ENCODE measurements around the gene DDX3X. TPM values are rescaled to one million over a fixed set of nuclear protein-coding genes. Genes with fewer than 3 reads are reported as not detected.

Gene DDX3X
- total and polyA plus RNA-seq, 4 donors: 48.4 to 216 (median 85.6) TPM

DNA sequence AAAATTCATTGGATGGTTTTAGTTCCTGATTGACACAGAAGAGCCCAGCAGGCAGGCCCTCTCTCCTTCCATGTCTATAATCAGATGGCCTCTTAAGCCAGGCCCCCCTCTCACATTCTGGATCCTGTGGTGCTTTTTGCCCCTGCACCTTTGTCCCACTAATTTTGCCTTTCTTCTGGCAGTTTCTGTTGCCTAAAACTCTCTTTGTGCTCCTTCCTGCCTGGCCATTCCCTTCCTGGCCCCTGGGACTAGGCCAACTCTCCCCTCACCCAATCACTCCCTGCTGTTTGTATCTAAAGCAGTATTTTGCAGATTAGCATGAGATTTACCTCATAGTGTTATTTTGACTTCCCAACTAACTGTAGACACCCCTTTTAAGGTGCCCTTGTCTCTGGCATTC is 42.7 kb upstream of the DDX3X start:
- no peak overlapping the region for H3K9ac ChIP-seq (ENCODE audit: low read depth in 1 of 2, low read length in 2 of 2)

More for the DNA sequence above, 42.7 kb upstream of the DDX3X start:
- TF ChIP-seq RXRA (IDR thresholded peaks at IDR 0.05): no peak
- no peak for TF ChIP-seq RAD21 (IDR thresholded peaks at IDR 0.05)
- TF ChIP-seq TAF1 (conservative IDR thresholded peaks at IDR 0.05): no peak
- TF ChIP-seq NR2F2 (IDR thresholded peaks at IDR 0.05): no peak
- TF ChIP-seq, protein P1, sequence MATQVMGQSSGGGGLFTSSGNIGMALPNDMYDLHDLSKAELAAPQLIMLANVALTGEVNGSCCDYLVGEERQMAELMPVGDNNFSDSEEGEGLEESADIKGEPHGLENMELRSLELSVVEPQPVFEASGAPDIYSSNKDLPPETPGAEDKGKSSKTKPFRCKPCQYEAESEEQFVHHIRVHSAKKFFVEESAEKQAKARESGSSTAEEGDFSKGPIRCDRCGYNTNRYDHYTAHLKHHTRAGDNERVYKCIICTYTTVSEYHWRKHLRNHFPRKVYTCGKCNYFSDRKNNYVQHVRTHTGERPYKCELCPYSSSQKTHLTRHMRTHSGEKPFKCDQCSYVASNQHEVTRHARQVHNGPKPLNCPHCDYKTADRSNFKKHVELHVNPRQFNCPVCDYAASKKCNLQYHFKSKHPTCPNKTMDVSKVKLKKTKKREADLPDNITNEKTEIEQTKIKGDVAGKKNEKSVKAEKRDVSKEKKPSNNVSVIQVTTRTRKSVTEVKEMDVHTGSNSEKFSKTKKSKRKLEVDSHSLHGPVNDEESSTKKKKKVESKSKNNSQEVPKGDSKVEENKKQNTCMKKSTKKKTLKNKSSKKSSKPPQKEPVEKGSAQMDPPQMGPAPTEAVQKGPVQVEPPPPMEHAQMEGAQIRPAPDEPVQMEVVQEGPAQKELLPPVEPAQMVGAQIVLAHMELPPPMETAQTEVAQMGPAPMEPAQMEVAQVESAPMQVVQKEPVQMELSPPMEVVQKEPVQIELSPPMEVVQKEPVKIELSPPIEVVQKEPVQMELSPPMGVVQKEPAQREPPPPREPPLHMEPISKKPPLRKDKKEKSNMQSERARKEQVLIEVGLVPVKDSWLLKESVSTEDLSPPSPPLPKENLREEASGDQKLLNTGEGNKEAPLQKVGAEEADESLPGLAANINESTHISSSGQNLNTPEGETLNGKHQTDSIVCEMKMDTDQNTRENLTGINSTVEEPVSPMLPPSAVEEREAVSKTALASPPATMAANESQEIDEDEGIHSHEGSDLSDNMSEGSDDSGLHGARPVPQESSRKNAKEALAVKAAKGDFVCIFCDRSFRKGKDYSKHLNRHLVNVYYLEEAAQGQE (IDR thresholded peaks at IDR 0.05): no peak
- TF ChIP-seq YY1 (IDR thresholded peaks at IDR 0.05): no peak
- no peak for TF ChIP-seq CTCF (IDR thresholded peaks at IDR 0.05; ENCODE audit: low read depth, low read length, missing input control)
- no peak for TF ChIP-seq ZBTB33 (IDR thresholded peaks at IDR 0.05)
- no peak for TF ChIP-seq FOXA2 (IDR thresholded peaks at IDR 0.05)
- TF ChIP-seq, protein P2, sequence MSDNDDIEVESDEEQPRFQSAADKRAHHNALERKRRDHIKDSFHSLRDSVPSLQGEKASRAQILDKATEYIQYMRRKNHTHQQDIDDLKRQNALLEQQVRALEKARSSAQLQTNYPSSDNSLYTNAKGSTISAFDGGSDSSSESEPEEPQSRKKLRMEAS (IDR thresholded peaks at IDR 0.05): no peak
- TF ChIP-seq JUND (IDR thresholded peaks at IDR 0.05): no peak
- Histone ChIP-seq H3K4me3 (ENCODE audit: low read depth in 1 of 3, low read length in 3 of 3) (no peak overlapping the region), H3K27ac (ENCODE audit: low read depth in 1 of 2, low read length in 2 of 2) (no peak overlapping the region), H3K27me3 (ENCODE audit: control insufficient read depth in 4 of 4, insufficient read depth in 4 of 4, low read length in 3 of 4) (no peaks in the 10 kb centered on the region), H3K9me3 (ENCODE audit: control insufficient read depth in 4 of 4, low read length in 3 of 4) (peaks cover 0 to 4% (median 2%) of the 10 kb centered on the region in 4 donors), H3K36me3 (ENCODE audit: control insufficient read depth in 4 of 4, insufficient read depth in 3 of 4, low read depth in 1 of 4, low read length in 3 of 4) (no peaks in the 10 kb centered on the region), H3K4me1 (ENCODE audit: control insufficient read depth in 4 of 4, insufficient read depth in 4 of 4, low read length in 3 of 4) (no peaks in the 10 kb centered on the region)
- DNase-seq (ENCODE audit: low spot score): no peak
